ENCODE data around the gene GCFC2. TPM values are rescaled to one million over a fixed set of nuclear protein-coding genes. Genes with fewer than 3 reads are reported as not detected.

Gene GCFC2
- total and polyA plus RNA-seq, 2 of the 13 experiments (the other 11 are each of a cell fraction or from before 2014, with no cell fraction given): 26.8 to 49.0 TPM

GRCh38 chr2:75709297-75709696, 1.4 kb downstream of the GCFC2 start (continued):
- TF ChIP-seq, protein P1, sequence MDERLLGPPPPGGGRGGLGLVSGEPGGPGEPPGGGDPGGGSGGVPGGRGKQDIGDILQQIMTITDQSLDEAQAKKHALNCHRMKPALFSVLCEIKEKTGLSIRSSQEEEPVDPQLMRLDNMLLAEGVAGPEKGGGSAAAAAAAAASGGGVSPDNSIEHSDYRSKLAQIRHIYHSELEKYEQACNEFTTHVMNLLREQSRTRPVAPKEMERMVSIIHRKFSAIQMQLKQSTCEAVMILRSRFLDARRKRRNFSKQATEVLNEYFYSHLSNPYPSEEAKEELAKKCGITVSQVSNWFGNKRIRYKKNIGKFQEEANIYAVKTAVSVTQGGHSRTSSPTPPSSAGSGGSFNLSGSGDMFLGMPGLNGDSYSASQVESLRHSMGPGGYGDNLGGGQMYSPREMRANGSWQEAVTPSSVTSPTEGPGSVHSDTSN (CRISPR knock-in tag; IDR thresholded peaks at IDR 0.05): no peak
- TF ChIP-seq ZNF589 (CRISPR knock-in tag; conservative IDR thresholded peaks at IDR 0.05) (no peak), MIXL1 (CRISPR knock-in tag; IDR thresholded peaks at IDR 0.05) (no peak), DZIP1 (CRISPR knock-in tag; IDR thresholded peaks at IDR 0.05) (no peak), MAX (IDR thresholded peaks at IDR 0.05) (no peak), ZNF562 (CRISPR knock-in tag; IDR thresholded peaks at IDR 0.05; ENCODE audit: borderline replicate concordance) (no peak), DPF2 (CRISPR knock-in tag; IDR thresholded peaks at IDR 0.05; ENCODE audit: borderline replicate concordance, low read depth) (no peak), ZNF230 (CRISPR knock-in tag; IDR thresholded peaks at IDR 0.05) (no peak), SMYD3 (CRISPR knock-in tag; IDR thresholded peaks at IDR 0.05) (no peak), DDIT3 (CRISPR knock-in tag; IDR thresholded peaks at IDR 0.05) (no peak), KAT7 (CRISPR knock-in tag; IDR thresholded peaks at IDR 0.05; ENCODE audit: borderline replicate concordance) (peak; percentile 42; the same call in 1 of the 2 replicates), ZFP62 (CRISPR knock-in tag; IDR thresholded peaks at IDR 0.05) (no peak), GTF2F1 (IDR thresholded peaks at IDR 0.05; ENCODE audit: low read length) (no peak), ZNF329 (CRISPR knock-in tag; IDR thresholded peaks at IDR 0.05; ENCODE audit: low read depth) (no peak), AKAP8 (CRISPR knock-in tag; IDR thresholded peaks at IDR 0.05) (no peak), ZNF878 (CRISPR knock-in tag; IDR thresholded peaks at IDR 0.05) (no peak), AGO2 (optimal IDR thresholded peaks at IDR 0.05; ENCODE audit: low read depth, low read length) (no peak), MTA3 (CRISPR knock-in tag; IDR thresholded peaks at IDR 0.05) (no peak), THAP11 (CRISPR knock-in tag; IDR thresholded peaks at IDR 0.05) (0 out of 2 replicates have a peak, but pooled peaks have one; percentile 16), SIX4 (CRISPR knock-in tag; IDR thresholded peaks at IDR 0.05) (no peak), PRPF4 (IDR thresholded peaks at IDR 0.05; ENCODE audit: low read depth, low read length, poor library complexity, severe bottlenecking) (no peak), PAWR (CRISPR knock-in tag; IDR thresholded peaks at IDR 0.05; ENCODE audit: borderline replicate concordance) (no peak), ZNF710 (CRISPR knock-in tag; IDR thresholded peaks at IDR 0.05; ENCODE audit: borderline replicate concordance) (no peak)
- TF ChIP-seq, protein P2, sequence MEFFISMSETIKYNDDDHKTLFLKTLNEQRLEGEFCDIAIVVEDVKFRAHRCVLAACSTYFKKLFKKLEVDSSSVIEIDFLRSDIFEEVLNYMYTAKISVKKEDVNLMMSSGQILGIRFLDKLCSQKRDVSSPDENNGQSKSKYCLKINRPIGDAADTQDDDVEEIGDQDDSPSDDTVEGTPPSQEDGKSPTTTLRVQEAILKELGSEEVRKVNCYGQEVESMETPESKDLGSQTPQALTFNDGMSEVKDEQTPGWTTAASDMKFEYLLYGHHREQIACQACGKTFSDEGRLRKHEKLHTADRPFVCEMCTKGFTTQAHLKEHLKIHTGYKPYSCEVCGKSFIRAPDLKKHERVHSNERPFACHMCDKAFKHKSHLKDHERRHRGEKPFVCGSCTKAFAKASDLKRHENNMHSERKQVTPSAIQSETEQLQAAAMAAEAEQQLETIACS (CRISPR knock-in tag; IDR thresholded peaks at IDR 0.05): no peak
- TF ChIP-seq, protein P3, sequence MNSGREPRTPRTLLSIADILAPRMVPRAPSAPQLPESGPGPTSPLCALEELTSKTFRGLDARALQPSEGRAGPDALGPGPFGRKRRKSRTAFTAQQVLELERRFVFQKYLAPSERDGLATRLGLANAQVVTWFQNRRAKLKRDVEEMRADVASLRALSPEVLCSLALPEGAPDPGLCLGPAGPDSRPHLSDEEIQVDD (CRISPR knock-in tag; IDR thresholded peaks at IDR 0.05; ENCODE audit: borderline replicate concordance): no peak
